Fibroblast of peridontal ligament (primary cell): ENCODE measurements around the gene ARVCF.

Experiments
- DNase-seq: peaks from one replicate; pipeline ENCODE4 v3.0.0-alpha.2; 2010; ENCODE audit errors: extremely low read depth

Gene ARVCF

DNA sequence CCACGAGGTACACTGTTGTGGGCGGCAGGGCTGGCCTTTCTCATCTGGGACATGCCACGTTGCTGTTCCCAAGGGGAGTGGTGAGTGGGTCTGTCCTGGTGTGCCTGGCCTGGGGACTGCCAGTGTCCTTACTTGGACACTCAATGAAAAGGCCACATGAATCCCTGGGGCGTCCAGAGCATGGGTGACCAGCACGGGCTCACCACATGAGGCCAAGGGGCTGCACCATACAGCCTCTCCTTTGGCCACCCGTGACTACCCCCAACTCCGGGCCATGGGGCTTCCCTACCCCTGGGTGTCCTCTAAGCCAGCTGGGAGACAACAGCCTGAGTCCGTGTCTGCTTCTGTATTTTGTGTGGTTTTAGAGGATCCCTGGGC, 54.8 kb downstream of the ARVCF start:
- DNase-seq: no peak

DNA sequence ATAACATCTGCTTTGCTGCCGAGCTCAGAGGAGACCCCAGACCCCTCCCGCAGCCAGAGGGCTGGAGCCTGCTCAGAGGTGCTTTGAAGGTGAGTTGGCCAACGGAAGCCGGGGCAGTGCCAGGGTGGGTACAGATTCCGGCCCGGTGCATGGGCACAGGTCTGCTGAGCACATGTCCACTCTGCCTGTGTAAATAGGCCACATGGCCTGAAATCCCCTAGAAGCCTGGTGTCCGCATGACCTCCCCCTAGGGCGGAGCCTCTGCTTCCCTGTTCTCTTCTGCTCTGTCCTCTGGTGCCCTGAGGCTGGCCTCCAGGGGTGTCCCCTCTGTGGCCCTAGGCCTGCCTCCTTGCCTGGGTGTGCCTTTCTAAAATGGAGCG, 55.4 kb downstream of the ARVCF start:
- DNase-seq: no peak

DNA sequence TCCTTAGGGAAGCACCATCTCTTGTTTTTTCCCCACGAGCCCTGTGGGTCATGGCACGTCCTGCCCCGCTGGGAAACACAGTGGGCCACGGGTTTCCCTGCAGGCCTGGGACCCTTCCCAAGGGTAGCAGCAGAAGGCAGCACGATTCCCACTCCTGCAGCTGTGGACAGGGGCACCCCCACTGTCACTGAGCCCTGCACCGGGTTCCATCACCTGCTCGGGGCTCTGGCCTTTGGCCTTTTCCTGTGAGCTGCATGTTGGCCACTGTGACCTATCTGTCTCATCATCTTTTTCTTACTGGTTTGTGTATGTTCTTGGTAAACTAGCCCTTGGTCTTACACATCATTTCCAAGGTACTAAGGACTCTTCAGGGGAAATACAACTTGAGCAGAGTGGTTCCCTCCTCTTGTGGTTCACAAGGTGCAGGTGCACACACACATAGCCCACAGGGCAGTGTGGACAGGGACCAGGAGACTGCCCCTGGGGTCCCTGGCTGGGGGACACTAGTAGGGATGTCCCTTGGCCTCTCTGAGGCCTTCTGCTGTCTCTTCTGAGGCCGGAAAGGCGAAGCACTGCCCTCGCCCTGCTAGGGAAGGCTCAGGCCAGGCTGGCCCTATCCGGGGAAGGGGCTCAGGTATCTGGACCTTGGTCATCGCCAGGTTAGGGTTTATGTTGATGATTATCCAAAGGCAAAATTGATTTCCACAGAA, 56.0 kb downstream of the ARVCF start:
- DNase-seq: no peak

DNA sequence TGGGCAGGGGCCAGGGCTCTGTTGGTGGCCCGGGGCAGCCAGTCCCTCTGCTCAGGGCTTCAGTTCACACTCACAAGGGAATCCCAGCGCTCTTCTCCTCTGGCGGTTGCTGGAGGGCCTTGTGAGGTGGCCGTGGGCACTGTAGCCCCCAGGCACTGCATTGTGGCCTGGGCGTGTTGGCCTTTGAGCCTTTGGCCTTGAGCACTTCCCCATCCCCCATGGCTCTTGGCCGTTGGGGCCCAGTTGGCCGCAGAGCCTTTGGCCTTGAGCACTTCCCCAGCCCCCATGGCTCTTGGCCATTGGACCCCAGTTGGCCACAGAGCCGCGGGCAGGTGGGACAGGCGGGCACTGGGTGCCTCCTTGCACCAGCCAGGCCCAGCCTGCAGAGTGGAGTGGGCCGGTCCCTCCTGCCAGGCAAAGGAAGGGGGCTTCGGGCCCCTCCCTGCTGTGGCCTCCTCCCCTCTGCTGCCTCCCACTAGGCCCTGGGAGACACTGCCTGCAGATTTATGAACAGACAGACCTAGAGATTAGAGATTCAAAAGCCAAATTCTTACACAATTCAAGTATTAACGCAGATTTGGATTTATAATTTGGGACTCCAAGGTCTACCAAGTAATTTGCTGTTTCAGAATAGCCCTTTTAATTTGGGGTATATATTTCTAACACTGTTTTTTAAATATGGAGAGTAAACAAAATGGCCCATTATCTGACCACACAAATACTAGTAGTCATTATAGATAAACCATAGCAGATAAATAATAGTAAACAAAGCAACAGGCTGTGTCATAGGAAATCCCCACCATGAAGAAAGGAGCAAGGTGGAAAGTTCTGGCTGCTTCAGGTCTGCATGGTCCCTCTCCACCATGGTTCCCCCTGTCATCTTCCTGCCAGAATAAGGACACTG, 56.8 kb downstream of the ARVCF start:
- DNase-seq: no peak

DNA sequence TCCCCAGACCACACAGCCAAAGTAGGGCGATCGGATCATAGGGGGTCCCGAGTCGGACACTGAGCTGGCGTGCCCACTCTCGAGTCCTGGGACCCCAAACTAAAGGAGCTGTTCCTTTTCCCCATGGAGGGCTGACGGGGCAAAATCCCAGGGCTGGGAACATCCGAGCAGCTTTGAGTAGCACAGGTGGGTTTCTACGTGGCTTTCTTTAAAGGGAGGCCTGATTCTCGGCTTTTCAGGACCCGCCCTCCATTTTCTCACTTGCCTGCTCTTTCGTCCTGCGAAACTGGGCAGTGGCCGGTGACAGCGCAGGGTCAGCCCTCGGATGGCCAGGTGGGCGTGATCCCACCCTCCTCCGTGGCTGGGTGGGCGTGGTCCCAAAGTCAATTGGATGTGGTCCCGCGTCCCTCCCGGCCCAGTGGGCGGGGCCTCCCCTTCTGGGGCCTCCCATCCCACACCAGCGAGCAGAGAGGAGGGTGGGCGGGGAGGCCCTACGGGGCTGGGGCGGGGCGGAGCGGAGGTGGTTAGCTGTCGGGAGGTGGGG, 57.5 kb downstream of the ARVCF start:
- DNase-seq: peak; percentile 40

DNA sequence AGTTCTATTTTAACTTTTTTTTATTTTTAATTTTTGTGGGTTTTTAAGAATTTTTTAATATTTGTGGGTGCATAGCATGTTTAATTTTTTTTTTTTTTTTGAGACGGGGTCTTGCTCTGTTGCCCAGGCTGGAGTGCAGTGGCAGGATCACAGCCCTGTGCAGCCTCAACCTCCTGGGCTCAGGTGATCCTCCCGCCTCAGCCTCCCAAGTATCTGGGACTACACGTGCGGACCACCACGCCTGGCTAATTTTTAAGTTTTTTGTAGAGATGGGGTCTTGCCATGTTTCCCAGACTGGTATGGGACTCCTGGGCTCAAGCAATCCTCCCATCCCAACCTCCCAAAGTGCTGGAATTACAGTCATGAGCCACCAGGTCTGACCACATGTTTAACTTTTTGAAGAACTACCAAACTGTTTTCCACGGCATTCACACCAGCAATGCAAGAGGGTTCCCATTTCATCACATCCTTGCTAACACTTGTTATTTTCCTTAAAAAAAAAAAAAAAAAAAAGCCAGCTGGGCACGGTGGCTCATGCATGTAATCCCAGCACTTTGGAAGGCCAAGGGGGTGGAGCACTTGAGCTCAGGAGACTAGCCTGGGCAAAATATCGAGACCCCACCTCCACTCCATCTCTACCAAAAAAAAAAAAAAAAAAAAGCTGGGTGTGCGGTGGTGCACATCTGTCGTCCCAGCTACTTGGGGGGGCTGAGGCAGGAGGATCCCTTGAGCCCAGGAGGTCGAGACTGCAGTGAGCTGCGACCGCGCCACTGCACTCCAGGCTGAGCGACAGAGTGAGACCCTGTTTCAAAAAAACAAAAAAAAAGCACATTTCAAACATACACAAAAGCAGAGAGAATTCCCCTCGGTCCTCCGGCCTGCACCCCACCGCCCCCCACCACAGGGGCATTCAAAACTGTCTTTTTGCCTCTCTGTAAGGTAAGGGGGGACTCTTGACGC, 58.3 kb downstream of the ARVCF start:
- DNase-seq: peak; percentile 84

DNA sequence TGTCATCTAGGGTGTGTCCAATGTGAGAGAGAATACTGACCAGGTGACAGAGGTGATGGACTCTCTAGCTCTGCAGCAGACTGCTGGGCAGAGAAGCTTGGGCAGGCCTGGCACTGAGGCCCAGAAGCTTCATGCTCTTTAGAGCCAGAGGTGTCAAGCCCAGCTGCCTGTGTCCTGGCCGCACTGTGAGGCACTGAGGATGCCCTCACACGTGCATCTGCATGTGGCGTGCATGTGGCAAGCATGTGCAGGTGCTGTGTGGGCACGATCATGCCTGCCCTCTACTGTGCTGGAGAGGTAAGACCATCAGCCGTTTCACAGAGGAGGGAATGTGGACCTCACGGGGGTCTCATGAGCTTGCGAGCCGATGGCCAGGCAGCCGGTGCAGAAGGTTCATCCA, 59.2 kb downstream of the ARVCF start:
- DNase-seq: no peak

DNA sequence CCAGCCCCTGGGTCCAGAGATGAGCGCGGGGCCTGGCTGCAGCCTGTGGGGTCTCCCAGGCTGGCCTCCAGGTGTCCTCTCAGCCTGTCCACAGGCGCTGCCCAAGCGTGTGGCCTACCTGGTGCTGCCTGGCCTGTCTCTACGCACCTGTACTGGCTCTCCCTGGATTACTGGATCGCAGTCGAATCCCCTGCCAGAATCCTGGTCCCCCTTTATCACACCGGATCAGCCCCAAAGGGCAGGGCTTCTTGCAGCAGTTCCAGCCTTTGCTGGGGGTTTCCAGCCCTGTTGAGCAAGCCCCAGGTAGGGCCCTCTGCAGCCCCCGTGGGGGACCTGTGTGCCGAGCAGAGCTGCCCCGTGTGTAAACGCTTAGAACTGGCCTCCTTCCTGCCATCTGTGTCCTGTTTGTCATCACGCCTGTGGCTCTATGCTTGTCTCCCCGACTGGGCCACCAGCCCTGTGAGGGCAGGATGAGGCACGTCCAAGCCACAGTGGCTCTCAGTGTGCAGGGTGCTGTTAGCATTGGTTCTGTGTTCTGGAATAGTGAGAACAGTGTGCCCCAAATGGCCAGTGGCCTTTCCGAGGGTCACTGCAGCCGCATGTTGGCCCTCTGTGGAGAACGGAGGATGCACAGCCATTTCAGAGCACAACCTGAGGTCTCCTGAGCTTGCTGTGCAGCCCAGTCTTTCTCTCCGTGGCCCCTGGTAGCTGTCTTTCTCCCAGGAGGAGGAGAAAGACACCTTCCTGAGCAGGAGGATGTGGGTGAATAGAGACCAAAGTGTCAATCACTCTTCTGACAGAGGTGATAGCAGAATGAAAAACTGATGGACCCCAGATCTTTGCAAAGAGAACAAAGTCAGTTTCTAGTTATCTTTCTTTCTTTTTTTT, 61.1 kb downstream of the ARVCF start:
- no peak for DNase-seq

DNA sequence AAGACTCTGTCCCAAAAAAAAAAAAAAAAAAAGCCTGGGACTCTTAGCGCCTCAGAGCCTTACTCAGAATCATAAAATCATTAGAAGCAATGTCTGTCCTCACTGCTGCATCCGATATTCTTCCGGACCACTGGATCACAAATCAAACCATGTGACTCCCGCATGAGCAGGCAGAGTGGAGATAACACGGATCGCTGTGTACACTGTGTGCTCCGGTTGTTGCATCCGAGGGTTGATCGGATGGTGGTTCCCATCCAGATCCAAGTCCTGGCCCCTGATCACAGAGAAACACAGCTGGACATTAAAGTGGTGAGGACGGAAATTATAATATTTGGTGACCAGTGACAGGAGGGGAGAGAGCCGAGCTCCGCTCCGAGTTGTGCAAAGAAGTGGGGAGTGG, 65.3 kb downstream of the ARVCF start:
- no peak for DNase-seq

DNA sequence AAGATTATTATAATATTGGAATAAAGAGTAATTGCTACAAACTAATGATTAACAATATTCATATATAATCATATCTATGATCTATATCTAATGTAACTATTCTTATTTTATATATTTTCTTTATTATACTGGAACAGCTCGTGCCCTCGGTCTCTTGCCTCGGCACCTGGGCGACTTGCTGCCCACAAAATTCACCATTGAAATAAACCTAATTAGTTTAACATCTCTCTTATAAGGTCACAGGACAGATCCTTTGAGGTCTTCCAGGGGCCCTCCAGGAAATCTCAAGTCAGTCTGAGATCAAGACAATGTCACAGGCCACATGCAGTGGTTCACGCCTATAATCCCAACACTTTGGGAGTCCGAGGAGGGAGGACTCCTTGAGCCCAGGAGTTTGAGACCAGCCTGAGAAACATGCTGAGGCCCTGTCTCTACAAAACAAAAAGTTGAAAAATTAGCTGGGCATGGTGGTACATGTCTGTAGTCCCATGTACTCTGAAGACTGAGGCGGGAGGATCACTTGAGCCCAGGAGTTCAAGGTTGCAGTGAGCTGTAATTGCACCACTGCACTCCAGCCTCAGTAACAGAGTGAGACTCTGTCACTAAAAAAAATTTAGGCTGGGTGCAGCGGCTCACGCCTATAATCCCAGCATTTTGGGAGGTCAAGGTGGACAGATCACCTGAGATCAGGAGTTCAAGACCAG, 68.4 kb downstream of the ARVCF start:
- no peak for DNase-seq

DNA sequence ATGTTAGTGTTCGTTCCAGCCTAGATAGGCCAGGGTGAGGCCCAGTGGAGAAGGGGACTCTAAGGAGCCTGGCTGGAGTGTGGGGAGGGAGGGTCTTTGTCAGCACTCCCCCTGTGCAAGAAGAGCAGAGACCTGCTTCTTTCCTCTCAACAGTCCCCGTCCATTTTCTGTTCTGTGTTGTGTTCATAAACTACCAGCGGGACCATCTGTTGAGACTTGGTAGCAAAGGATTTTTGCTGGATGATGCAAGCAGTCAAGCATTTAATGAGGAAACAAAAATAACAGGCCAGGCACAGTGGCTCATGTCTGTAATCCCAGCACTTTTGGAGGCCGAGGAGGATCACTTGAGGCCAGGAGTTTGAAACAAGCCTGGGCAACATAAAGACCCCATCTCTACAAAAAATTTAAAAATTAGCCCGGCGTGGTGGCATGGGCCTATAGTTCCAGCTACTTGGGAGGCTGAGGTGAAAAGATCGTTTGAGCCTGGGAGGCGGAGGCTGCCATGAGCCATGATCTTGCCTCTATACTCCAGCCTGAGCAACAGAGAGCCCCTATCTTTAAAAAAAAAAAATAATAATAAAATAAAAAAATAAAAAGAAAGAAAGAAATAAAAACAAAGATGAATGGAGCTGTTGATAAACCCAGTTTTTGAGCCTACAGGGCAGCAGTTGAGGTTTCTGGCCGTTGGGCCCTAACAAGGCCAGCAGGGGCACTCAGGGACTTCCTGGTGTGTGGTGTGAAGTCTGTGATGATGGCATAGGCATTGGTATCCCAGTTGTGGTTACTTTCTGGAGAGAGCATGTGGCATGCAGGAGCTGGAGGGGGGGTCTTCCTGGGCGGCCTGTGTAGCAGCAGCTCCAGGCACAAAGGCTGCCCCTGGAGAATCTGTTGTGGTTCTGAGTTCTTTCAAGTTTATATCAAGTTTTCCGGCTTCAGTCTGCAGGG, 73.3 kb downstream of the ARVCF start:
- peak; percentile 95 for DNase-seq

DNA sequence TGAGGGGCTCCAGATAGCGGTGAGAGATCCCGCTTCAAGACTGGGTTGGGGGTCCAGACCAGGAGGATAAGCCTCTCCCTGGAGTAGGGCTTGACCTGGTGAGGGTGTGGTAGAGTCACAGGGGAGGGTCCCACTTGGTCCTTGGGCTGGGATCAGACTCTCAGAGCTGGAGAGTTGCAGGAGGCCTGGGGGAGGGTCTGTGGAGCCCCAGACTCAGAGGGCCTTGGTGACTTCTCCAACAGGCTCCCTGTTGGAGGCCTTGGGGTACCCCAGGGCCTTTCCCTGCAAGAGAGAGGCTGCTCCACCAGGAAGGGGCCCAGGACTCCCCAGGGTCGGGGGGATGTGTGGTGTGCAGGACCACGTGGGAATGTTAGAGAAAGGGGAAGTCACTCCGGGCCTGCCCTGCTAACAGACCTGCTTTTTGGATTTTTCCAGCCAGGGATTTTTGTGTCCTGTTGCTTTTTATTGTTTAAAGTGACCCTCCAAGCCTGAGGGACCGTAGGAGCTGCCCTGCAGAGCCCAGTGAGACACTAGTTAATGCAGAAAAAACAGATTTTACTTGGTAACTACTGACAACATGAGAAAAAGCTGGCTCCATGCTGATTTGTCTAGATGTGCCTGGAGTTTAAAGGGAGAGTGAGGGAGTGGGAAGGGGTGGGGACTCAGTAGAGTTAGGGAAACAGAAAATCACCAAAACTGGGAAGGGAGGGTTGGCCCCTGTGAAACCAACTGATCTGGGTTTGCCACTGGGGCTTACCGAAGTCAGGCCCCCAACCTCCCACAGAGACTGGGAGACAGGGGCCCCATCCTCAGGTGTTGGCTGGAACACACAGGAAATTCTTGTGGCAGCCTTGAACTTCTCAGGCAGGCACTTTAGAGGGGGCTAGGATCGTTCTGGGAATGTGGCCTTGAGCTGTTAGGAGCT, 74.2 kb downstream of the ARVCF start:
- peak; percentile 86 for DNase-seq

DNA sequence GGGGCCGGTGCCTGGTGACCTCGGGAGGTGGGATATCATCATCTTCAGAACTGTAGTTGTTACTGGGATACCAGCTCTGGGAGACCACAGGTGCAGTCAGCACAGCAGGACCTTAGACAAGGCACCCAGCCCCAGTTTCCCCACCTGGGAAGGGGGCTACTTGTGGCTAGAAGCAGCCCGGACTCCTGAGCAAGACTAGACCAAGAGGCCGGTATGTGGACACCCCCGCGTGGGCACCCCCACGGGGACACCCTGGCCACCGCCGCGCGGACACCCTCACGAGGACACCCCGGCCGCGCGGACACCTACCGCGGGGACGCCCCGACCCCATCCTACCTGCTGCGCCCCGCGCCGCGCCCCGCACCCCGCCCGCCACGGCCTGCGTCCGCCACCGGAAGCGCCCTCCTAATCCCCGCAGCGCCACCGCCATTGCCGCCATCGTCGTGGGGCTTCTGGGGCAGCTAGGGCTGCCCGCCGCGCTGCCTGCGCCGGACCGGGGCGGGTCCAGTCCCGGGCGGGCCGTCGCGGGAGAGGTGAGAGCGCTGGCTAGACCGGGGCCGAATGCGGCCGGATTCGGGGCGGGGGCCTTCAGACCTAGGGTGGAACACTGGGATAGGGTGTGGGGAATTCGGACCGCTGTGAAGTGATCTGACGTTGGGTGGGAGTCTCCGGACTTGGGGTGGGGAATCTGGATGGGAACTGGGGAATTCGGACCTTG, 75.1 kb downstream of the ARVCF start, which contains the start of the genes COMT and TXNRD2:
Gene COMT, plus strand, starts transcription at position 408 of the 718 bp plus-strand sequence. CDS start 20,755 bp downstream, outside the sequence.
Gene TXNRD2, minus strand, starts transcription at position 454 of the 718 bp plus-strand sequence. Its CDS starts 15 bp downstream, at position 439.
- peak; percentile 43 for DNase-seq

DNA sequence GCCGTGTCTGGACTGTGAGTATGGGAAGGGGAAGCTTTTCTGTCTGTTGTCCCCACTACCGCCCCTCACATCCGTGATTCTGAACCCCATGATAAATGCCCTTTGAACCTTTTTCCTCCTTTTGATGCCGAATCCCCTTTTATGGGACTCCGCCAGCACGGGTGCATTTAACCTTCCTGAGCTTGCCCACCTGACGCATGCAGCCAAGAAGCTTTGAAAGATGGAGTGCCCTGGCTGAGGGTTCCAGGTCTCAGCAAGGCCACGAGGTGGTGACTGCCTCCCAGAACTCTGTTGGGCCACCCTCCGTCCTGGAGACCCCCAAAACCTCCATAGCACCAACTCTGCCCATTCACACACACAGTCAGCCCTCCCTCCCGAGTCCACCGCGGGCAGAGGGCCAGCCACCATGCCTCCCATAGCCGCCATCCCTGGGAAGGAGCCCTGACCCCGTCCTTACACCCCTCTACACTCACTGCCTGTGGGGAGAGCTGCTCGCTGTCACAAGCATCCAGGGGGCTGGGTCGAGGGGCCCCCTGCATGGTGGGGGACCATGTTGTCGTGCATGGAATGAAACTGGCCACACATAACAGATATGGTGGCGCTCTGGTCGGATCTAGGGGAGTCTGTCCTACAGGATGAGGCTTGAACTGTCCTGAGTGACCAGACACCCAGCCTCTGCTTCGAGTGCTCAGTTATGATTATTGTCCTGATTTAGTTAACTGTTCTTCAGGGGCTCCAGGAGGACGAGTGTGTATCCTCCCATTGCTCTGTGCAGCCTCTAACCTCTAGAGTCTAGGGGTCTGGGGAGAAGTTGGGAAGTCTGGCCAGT, 75.9 kb downstream of the ARVCF start:
- DNase-seq: no peak

DNA sequence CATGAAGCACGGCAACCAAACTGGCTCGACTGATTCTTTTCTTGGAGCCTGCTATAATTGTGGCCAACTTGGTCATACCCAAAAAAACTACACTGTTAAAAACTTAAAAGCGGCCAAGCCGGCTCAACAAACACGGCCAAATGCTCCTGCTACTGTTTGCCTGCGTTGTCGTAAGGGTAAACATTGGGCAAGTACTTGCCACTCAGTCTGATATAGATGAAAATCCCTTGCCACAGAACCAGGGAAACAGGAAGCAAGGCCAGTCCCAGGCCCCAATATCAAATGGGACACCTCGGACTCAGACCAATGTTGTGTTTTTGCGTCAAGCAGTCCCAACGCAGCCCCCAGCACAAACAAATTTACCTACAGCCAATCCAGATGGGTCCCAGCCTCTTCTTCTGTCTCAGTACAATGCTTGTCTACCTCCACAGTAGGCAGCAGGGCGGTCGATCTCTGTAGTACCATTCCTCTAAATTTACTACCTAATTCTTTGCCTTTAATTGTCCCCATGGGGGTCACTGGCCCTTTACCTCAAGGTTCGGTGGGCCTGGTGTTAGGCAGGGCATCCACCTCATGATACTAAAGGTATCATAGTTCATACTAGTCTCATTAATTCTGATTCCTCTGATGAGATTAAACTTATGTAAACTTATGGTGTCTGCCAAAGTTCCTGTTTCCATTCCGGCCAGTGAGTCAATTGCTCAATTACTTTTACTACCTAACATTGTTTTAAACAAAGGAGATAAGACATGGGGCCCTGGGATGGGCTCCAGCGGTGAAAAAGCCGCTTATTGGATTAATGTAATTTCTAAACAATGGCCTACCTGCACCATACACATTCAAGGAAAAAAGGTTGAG, 78.8 kb downstream of the ARVCF start:
- DNase-seq: no peak
